ENCODE data around the gene GPR162.
"Not testable (repeated sequence)": the region's sequence is repeated elsewhere in the genome, so short reads cannot be mapped to it uniquely, and the experiment has no call there.

Gene GPR162

DNA sequence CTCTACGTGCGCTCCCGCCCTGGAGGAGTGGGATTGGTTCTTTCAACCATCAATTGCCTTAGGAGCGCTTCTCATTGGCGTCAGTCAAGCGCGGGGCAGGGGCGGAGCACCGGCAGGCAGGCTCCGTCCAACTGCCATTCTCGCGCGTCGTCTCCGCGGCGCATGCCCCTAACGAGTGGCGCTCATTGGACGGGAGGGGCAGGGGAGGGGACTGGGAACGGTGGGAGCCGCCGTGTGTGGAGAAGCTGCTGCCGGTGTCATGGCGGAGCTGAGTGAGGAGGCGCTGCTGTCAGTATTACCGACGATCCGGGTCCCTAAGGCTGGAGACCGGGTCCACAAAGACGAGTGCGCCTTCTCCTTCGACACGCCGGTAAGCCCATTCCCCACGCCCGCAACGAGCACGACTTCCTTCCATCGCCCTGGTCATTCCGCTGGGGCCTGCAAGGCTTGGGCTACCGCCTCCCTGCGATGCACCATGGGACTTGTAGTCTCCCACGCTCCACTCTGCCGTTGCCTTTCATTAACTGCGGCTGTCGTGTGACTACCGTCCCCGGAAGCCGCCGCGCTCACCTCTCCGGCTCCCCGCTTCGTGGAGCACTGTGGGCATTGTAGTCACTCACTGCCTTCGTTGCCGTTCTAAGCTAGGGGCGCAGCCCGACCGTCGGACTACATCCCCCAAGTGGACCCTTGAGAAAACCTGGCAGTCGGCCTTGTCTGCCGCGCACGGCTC, 30.5 kb downstream of the GPR162 start, which contains the start of gene USP5:
TSS of gene USP5 (plus strand) at position 230 of the 730 bp plus-strand sequence. CDS start at position 260, 30 bp downstream.
- FAIRE-seq (peak; percentile 98), DNase-seq (ENCODE audit: extremely low spot score, insufficient read length, low read depth) (peak; percentile 88)

DNA sequence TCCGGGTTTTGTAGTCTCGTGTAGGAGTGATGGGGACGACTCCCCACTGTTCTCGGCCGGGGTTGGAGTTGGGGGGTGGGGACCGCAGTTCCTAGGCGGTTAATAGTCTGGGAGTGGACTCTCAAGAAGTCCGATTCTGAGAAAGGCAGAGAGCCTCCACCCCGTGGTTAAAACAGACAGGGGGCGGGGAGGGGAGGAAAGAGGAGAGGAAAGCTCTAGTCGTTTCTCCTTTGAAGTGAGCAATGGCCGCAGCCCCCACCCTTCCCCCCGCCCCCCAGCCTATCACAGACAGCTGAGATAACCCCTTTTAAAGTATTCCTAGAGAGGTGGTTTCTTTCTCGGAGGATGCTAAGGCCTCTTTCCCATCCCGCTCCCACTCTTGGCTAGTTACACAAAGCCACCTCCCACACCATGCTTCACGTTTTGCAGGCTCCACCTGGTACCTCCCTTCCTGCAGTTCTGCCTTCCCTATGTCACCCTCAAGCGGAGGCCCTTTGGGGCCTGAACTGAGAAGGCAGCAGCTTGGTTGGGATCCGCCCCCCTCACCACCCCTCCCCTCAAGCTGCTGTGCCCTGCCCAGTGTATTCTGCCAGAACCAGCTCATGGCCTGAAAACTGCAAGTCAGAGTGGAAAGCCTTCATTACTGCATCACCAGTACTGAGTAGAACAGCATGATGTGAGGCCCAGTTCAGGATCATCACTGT, 31.2 kb downstream of the GPR162 start:
- DNase-seq (ENCODE audit: extremely low spot score, insufficient read length, low read depth) = no peak
- FAIRE-seq = peak; percentile 36

DNA sequence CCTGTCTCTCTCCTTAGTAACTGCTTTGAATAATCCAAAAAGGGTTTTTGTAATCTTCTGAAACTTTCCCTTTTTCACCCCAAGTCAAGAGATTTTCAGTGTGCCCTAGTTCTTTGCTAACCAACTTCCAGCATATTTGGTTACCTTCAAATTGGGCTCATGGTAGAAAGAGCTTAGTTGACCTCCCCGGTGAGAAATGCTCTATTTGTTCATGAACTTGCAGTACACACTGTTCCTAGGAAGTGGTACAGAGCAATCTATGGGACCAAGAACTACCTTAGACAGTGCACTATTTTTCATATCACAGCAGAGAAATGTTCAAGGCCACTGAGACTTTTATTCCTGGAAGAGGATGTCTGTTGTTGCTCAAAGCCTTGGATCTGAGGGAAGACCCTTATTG, 32.0 kb downstream of the GPR162 start:
- FAIRE-seq = no peak
- no peak for DNase-seq (ENCODE audit: extremely low spot score, insufficient read length, low read depth)

DNA sequence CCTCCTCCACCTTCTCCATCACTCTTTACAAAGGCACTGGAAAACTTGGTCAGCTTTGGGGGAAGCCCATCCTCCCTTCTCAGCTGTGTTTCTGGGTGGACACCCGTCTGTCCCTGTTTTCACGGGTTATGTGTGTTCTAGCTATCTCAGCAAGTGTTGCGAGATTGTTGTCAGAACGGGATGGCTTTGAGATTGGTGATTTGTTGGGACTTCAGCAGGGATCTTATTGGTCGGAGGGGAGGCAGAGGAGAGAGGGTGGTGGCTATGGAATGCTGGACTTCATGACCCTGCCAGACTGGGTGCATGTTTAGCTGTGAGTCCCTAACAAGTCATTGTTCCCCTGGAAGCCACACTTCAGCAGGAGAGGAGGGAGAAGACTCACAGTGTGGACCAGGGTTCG, 32.4 kb downstream of the GPR162 start:
- DNase-seq (ENCODE audit: extremely low spot score, insufficient read length, low read depth) = no peak
- no peak for FAIRE-seq

DNA sequence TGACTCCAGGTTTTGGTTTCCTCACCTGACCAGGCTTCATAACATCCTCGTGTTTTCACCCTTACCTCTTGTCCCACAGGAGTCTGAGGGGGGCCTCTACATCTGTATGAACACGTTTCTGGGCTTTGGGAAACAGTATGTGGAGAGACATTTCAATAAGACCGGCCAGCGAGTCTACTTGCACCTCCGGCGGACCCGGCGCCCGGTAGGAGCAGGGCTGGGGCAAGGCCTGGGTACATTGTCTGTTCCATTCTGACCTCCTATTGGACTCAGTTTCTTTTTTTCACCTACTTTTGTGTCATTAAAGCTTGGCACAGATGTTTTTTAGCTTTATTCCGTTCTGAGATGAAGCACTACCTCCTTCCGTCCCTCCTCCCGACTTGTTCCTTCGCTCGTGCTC, 33.7 kb downstream of the GPR162 start:
- FAIRE-seq = no peak

DNA sequence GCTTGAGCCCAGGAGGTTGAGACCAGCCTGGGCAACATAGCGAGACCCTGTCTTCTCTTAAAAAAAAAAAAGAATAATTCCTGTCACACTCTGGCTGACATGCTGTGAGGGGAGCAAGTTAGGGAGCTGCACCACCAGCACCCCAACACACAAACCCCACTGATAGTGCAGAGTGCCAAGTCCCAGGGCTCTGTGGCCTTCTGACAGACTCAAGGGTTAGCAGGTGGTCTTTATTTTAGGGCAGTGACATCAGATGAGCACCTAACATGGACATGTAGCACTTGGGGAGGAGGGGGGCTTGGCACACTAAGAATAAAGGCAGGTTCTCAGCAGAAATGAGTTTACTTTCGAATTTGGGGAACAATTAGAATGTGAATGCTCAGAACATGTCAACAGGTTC, 37.2 kb downstream of the GPR162 start:
- no peak for DNase-seq (ENCODE audit: extremely low spot score, insufficient read length, low read depth)
- no peak for FAIRE-seq

More for the DNA sequence above, 33.7 kb downstream of the GPR162 start:
- no peak for DNase-seq (ENCODE audit: extremely low spot score, insufficient read length, low read depth)

DNA sequence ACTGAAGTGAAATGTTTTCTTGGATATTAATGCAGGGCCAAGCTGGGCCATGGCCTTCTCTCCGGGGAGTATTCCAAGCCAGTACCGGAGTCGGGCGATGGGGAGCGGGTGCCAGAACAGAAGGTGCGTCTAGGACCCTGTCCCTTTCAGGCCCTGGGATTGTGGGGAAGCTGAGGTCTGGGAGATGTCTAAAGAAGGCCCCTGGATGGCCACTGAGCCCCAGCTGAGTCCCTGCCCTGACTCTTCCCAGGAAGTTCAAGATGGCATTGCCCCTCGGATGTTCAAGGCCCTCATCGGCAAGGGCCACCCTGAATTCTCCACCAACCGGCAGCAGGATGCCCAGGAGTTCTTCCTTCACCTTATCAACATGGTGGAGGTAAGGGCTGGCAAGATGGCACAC, 38.5 kb downstream of the GPR162 start:
- FAIRE-seq (no peak), DNase-seq (ENCODE audit: extremely low spot score, insufficient read length, low read depth) (no peak)

DNA sequence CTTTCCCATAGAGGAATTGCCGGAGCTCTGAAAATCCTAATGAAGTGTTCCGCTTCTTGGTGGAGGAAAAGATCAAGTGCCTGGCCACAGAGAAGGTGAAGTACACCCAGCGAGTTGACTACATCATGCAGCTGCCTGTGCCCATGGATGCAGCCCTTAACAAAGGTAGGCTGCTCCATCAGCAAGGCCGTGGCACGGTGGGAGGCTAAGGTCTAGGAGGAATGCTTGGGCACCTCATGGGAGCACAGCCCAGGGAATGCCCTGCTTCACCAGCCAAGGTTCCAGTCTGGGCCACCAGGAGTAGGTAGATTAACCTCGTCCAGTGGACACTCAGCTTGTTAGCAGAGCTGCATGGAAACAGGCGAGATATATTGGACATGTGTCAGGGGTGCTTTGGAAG, 39.3 kb downstream of the GPR162 start:
- DNase-seq (ENCODE audit: extremely low spot score, insufficient read length, low read depth) = no peak
- no peak for FAIRE-seq

DNA sequence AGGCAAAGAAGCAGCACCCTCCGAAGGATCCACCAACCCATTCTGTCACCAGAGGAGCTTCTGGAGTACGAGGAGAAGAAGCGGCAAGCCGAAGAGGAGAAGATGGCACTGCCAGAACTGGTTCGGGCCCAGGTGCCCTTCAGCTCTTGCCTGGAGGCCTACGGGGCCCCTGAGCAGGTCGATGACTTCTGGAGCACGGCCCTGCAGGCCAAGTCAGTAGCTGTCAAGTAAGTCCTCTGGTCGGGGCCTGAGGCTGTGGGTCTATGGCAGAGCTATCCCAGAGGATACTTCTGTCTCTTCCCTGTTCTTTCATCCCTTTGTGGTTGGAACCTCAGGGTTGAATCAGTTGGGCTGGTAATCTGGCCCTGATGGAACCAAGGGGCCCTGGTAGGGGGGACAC, 39.8 kb downstream of the GPR162 start:
- no peak for FAIRE-seq

DNA sequence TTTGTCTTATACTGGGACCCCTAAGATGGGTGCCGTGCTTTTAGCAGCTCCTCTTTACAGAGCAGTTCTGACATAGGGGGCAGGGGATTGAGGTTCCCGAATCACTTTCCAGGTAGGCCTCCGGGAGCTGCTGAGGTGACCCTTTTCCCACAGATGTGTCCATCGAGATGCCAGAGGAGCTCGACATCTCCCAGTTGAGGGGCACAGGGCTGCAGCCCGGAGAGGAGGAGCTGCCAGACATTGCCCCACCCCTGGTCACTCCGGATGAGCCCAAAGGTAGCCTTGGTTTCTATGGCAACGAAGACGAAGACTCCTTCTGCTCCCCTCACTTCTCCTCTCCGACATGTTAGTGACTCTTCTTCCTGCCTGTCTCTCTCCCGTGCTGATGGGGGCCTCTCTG, 41.4 kb downstream of the GPR162 start:
- FAIRE-seq (no peak), DNase-seq (ENCODE audit: extremely low spot score, insufficient read length, low read depth) (no peak)

More for the DNA sequence above, 39.8 kb downstream of the GPR162 start:
- no peak for DNase-seq (ENCODE audit: extremely low spot score, insufficient read length, low read depth)

DNA sequence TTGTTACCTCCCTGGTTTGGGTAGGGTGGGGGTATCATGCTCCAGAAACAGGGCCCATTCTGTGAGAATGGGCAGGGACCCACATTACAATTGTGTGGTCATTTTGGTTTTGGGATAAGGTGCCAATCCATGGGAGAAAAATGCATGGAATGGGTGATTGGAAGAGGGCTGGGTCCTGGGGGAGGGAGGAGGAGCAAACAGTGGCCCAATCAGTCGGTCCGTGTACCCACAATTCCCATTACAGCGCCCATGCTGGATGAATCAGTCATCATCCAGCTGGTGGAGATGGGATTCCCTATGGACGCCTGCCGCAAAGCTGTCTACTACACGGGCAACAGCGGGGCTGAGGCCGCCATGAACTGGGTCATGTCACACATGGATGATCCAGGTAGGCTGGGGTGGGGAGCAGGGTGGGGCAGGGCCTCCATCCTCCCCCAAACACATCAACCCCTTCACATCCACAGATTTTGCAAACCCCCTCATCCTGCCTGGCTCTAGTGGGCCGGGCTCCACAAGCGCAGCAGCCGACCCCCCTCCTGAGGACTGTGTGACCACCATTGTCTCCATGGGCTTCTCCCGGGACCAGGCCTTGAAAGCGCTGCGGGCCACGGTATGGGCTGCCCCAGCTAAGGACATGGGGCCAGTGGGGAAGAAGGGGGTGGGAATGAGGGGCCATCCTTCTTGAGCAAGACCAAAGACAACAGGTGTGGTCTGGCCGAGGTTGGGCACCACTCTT, 42.1 kb downstream of the GPR162 start:
- FAIRE-seq (no peak), DNase-seq (ENCODE audit: extremely low spot score, insufficient read length, low read depth) (no peak)

DNA sequence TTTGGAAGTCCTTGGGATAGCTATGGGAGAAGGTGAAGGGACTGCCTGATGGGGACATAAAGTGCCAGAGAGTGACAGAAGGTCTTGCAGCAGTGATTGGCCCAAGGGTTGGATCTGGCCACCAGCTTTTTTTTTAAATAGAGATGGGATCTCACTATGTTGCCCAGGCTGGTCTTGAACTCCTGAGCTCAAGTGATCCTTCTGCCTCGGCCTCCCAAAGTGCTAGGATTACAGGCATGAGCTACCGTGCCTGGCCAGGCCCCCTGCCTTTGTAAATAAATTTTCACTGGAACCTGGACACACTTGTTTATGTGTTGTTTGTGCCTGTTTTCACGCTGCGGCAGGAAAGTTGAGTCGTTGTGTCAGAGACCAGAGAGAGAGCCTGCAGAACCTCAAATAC, 43.7 kb downstream of the GPR162 start:
- FAIRE-seq; DNase-seq (ENCODE audit: extremely low spot score, insufficient read length, low read depth): not testable (repeated sequence)

DNA sequence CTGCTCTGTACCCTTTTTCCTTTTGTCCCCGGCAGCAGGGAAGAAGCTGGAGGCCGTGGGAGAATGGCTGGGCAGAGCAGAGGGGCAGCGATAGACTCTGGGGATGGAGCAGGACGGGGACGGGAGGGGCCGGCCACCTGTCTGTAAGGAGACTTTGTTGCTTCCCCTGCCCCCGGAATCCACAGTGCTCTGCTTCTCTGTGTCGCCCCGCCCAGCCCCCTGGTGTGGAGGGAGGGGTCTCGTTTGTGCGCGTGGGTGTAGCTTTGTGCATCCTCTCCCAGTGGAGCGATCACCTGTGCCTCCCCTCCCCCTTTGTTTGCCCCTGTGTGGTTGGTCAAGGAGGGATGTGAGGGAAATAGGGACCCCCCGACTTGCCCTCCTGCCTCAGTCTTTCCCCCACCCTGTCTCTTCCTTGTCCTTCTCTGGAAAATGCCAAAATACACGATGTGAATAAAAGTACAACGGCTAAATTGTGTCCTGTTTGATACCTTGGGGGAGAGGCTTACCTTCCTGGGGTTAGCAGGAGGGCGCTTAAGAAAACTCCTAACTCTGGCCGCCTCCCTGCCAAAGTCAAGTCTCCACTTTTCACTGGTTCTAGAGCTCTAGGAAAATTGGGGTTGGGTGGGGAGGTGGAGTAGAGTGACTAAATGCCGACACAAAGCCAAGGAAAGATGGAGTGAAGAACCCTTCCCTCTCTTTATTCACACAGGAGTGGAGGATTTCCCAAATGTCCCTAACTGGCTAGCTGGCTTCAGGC, 44.7 kb downstream of the GPR162 start:
- DNase-seq (ENCODE audit: extremely low spot score, insufficient read length, low read depth) (no peak), FAIRE-seq (no peak)

DNA sequence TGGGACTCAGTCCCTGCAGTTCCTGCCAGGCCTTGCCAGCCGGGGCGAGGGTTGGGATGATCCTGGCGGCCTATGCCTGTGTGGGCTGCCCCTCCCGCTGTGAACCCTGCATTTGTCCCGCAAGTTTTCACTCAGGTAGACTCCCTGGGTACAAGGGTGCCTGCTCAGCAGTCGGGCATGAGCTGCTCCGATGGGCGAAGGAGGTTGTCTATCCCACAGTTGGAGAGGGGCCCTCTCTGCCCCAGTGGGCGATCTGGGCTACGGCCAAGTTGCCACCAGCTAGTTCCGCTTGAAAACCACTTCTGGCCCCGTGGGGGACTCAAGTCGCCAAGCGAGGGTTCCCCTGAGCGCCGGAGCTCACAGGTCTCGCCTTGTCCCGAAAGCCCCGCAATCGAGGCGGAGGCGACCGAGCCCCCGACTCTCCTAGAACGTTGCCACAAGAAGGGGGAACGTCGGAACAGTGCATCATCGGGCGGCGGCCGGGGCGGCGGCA, 45.3 kb downstream of the GPR162 start:
- FAIRE-seq = no peak
- no peak for DNase-seq (ENCODE audit: extremely low spot score, insufficient read length, low read depth)

DNA sequence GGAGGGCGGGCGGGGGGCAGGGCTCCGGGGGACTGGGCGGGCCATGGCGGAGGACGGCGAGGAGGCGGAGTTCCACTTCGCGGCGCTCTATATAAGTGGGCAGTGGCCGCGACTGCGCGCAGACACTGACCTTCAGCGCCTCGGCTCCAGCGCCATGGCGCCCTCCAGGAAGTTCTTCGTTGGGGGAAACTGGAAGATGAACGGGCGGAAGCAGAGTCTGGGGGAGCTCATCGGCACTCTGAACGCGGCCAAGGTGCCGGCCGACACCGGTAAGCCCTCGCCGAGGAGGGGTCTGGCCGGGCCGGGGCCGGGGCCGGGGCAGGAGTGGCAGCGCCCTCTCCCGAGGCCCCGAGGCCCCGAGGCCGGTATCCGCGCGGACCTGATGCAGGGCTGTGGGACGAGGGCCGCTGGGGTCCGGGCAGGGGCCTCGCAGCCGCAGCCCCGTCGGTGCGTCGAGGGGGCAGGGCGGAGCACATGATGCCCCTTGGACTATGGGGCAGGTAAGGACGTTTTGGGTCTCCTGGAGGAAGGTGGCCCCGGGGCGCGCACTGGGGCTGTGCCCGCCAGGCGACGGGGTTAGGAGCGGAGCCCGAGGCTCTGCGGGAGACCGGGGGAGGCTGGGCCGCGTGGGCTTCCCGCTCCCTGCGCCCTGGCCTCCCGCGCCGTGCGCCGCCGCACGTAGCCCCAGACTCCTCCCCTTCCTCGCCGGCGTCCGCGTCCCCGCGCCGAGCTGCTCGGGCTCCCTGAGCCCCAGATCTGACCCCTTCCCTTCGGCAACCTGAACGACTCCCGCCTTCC, 46.0 kb downstream of the GPR162 start, which contains the start of gene TPI1:
TSS of gene TPI1 (plus strand) at position 119 of the 798 bp plus-strand sequence. CDS start at position 155, 36 bp downstream.
- peak; percentile 89 for FAIRE-seq
- peak; percentile 84 for DNase-seq (ENCODE audit: extremely low spot score, insufficient read length, low read depth)

DNA sequence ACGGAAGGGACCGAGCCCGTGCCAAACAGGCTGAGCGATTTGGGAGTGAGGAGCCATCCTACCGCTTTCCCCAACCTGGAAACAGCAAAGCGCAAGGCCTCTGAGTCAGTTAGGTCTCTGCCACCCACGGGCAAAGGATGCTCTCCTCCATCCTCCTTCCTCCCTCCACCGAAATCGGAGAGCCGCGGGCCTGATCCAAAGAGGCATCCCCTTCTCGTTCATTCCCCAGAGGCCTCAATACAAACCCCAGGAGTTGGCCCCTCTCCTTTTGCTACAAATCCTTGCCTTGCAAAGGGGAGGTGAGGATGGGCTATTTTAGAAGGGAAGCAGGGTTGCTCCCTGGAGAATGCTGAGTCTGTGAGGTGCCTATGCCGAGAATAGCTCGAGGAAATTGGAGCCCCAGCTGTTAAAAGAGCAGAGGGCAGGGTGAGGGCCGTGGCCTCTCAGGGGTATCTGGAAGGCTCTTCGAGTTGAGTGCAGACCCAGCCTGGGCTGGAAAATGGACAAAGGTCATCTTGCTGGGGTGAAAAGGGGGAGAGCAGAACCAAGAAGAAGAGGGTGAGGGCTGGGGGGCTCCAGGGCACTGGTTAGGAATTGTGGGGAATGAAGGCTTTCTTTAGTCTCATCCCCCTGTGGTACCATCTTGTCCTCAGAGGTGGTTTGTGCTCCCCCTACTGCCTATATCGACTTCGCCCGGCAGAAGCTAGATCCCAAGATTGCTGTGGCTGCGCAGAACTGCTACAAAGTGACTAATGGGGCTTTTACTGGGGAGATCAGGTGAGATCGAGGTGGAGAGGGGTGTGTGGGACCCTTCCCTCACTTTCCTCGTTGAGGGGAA, 46.8 kb downstream of the GPR162 start:
- no peak for DNase-seq (ENCODE audit: extremely low spot score, insufficient read length, low read depth)
- no peak for FAIRE-seq

DNA sequence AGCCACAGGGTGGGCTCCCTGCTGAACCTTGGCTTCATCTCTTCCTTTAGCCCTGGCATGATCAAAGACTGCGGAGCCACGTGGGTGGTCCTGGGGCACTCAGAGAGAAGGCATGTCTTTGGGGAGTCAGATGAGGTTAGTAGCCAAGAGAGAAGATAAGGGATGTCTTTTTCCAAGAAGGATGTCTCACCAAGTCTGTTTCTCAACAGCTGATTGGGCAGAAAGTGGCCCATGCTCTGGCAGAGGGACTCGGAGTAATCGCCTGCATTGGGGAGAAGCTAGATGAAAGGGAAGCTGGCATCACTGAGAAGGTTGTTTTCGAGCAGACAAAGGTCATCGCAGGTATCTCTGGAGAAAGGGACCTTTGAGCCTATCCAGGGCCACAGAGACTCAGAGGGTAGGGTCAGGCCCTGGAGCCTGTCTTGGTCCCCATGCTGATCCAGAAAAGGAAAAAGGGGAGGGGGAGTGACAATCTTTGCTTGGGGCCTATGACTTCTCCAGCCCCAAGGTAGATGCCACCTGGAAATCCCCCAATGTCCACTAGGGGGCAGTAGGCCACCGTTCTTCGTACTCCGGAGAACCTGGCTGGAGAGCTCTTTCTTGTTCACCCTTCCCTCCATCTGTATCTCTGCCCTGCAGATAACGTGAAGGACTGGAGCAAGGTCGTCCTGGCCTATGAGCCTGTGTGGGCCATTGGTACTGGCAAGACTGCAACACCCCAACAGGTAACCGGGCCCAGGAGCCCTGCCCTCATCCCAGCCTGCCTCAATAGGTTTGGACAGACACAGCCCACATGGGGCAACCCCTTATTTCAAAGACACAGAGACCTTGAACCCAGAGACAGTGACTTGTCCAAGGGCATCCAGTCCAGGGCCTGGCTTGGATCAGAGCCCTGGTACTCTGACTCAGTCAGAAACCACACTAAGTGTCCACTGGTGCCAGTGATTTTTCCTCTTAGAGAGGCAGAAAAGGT, 47.7 kb downstream of the GPR162 start:
- no peak for DNase-seq (ENCODE audit: extremely low spot score, insufficient read length, low read depth)
- FAIRE-seq = peak; percentile 90

Data from GM18507 (cell line).